GM18505 (cell line): ENCODE measurements around the gene AKR7A2.

Experiments
- ATAC-seq: cut with Tn5 transposase; IDR thresholded peaks from one replicate; pipeline ENCODE4 v1.9.1; 2021; ENCODE audit not compliant: unreplicated experiment
- POLR2A ChIP-seq: IDR thresholded peaks from 4 replicates; pipeline ENCODE4 v1.6.1; 2011; ENCODE audit warnings: borderline replicate concordance; ENCODE audit not compliant: insufficient read depth, insufficient read length; ENCODE audit errors: extremely low read depth

AKR7A2 gene

DNA sequence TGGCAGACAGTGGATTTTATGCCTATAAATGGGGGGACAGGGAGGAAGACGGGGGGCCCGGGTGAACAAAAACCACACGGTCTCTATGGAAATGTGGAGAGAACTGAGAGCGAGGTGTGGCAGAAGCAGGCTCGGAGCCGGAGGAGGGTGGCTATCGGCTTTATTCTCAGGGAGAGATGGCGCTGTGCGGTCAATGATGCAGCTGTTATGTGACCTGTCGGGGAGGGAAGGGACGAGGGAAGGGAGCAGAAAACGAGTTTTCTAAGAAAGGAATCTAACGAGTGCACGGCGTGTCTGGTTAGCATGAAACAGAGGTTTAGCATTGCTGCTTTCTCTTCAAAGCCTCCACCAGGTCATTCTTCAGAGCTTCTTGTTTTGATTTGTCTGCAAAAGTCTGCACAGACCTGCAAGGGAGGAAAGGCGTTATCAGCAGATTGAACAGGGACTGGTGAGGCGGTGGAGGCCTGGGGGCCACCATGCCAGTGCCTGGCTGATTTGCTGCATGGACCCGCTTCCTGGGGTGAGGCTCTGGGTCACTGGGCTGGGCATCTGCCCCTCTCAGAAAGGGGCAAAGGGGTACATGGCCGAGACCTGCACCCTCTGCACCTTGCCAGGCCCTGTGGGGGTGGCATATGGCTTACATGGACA, 27.4 kb upstream of the AKR7A2 start:
- no peak for TF ChIP-seq POLR2A
- ATAC-seq = no peak

GRCh38 chr1:19338323-19338762, 26.4 kb upstream of the AKR7A2 start:
- no peak for TF ChIP-seq POLR2A
- ATAC-seq = no peak

GRCh38 chr1:19337289-19337688, 25.3 kb upstream of the AKR7A2 start:
- no peak for TF ChIP-seq POLR2A
- ATAC-seq = no peak

- ATAC-seq = no peak
- TF ChIP-seq POLR2A = no peak
These were observed 24.6 kb upstream of the AKR7A2 start for GRCh38 chr1:19336543-19336942.

DNA sequence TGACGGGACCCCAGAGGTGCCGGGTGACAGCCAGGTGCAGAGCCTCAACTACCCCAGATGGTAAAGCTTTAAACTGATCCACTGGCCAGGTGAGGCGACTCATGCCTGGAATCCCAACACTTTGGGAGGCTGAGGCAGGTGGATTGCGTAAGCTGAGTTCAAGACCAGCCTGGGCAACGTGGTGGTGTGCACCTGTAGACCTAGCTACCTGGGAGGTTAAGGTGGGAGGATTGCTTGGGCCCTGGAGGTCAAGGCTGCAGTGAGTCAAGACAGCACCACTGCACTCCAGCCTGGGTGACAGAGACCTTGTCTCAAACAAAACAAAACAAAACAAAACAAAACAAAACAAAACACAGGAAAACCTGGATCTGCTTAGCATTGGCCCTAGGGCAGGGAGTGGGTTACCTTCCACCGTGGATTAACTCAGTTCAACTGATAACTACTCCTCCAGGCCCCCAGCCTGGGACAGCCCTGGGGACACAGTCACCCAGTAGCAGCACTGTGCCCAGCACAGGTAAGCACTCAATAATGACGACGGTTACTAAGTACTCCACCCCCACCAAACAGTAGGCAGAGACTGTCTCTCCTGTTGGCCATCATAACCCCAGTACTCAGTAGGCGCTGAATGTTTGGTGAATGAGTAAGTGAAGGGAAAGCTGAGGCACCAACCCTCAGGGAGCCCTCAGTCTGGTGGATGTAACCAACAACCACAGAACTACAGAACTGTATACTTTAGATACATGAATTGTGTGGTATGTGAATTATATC, 21.8 kb upstream of the AKR7A2 start:
- ATAC-seq = no peak
- TF ChIP-seq POLR2A = no peak

DNA sequence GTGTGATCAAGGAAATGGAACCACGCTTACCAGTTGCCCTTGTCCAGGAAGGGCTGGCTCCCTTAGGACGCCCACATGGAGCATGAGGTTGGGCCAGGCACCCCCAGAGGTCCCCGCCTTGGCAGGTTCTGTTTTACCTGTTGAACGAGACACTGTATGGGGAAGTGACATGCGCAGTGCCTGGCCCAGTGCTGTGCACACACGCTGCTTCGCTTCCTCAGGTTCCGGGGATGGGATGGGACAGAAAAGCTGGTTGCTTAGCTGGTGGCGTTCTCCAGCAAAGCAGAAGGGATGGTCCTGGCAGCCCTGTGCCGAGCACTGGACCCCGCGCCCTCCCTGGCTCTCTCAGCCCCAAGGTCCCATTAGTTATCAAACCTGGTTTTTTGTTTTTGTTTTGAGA, 20.9 kb upstream of the AKR7A2 start:
- ATAC-seq = no peak
- no peak for TF ChIP-seq POLR2A

DNA sequence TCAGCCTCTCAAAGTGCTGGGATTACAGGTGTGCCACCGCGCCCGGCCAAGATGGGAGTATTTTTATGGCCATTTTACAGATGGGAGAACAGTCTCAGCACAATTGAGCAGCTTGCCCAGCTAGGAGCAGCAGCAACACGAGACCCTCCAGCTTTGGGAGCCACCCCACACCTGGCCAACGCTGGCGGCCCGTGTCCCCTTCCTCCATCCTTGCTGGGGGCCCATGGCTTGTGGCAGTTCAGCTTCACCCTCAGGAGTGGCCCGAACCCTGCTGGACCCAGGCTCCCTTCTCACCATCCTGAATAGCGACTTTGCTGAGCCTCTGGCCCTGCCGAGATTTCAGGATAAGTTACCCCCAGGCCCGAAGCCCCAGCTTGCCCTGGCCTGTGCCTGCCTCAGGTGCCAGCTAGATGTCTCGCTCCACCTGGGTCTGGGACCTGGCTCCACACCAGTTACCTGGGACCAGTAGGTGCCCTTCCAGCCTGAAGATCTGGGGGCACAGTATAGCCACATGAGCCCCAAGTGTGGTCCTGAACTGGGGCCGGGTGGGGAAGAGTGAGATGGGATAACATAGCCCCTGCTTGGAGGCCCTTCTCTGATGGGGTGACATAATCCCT, 19.4 kb upstream of the AKR7A2 start:
- ATAC-seq = no peak
- TF ChIP-seq POLR2A = no peak

- no peak for ATAC-seq
These were observed 18.6 kb upstream of the AKR7A2 start for GRCh38 chr1:19330449-19331135.

DNA sequence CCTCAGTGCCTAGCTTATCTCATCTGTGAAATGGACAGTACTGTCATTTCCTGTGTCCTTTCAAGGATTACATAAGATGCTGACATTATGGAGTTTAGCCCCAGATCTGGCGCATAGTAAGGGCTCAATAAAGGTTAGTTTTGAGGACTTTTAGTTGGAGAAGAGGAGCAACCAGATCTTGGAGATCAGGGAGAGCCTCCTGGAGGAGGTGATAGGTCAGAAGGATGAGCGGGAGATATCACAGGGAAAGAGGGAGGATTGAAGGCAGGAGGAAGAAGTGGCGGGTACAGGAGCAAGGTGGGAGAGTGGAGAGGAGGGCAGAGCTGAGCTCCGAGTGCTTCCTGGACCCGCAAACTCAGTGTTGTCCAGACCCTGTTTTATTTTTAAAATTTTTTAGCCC, 17.7 kb upstream of the AKR7A2 start:
- no peak for ATAC-seq
- TF ChIP-seq POLR2A = no peak

More at GRCh38 chr1:19330449-19331135, 18.6 kb upstream of the AKR7A2 start:
- no peak for TF ChIP-seq POLR2A

DNA sequence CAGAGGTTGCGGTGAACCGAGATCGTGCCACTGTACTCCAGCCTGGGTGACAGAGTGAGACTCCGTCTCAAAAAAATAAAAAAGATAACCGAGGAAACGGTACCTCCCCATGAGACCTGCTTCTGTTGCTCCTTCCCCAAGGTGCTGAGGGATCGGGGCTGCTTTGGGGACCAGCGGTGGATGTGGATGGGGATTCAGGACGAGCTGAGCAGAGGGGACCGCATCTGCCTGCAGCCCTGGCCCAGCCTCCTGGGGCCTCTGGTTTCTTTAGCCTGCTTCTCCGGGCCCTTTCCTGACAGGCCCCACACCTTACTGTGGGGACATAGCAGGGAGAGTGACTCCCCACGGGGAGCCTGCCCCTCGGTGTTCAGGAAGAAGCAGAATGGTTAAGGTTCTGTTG, 17.2 kb upstream of the AKR7A2 start:
- no peak for TF ChIP-seq POLR2A
- ATAC-seq = no peak

DNA sequence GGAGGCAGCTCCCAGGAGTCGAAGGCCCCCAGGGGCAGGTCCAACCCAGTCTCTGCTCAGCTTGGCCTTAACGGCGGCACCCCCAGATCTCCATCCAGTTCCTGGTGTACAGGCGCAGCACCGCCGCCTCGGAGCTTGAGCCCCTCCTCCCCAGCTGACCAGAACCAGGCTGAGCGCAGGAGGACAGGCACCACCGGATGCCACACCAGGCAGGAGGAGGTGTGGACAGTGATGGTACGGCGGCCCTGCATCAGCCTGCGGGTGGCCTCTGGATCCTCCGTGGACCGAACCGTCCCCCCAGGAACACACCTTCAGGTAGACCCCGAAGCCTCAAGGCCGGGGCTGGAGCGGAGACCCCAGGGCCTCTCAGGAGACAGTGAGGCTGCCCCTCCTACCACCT, 16.5 kb upstream of the AKR7A2 start:
- ATAC-seq = no peak
- TF ChIP-seq POLR2A = no peak

- ATAC-seq = no peak
- TF ChIP-seq POLR2A = no peak
These were observed 15.8 kb upstream of the AKR7A2 start for GRCh38 chr1:19327736-19328135.

DNA sequence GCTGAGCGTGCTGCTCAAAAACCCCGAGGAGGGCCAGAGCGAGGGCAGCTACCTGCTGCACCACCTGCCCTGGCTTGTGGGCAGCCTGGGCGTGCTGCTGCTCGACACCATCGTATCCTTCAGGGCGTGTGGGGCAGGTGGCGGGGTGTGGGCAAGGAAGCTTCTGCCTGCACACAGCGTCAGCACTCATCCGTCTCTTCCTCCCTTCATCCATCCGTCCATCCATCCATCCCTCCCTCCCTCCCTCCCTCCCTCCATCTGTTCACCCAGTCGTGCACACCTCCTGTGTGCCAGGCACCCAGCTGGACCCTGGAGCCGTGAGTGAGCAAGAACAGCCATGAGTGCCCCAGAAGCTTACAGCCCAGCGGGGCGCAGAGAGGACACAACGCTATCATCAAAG, 15.4 kb upstream of the AKR7A2 start:
- no peak for ATAC-seq
- TF ChIP-seq POLR2A = no peak

- ATAC-seq = no peak
- no peak for TF ChIP-seq POLR2A
These were observed 14.8 kb upstream of the AKR7A2 start for GRCh38 chr1:19326748-19327065.

DNA sequence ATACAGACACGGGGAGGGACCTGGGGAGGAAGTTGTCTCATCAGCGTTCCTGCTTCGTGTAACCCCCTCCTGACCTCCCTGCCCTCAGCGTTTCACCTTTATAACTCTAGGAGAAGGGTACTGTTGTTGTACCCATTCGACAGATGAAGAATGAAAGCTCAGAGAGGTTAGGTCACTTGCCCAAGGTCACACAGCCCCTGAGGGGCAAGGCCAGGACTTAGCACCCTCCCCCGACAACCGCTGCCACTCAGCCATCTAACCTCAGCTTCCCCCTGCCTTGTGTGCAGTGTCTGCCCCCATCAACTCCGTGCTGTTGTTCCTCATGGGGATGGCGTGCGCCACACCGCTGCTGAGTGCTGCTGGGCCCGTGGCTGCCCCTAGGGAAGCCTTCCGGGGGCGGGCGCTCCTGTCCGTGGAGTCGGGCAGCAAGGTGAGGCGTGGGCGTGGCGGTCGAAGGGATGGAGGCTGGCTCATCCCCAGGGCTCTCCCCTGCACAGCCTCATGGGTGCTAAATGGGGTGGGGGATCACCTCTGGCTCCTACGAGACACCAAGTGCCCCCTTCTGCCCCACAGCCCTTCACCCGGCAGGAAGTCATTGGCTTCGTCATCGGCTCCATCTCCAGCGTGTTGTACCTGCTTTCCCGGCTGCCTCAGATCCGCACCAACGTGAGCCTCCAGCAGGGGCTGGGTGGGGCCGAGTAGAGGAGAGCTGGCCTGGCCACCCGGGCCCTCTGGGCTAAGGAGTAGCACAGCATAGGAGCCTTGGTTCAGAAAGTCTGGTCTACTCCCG, 14.2 kb upstream of the AKR7A2 start:
- TF ChIP-seq POLR2A = no peak
- no peak for ATAC-seq
